GM13976 (cell line): ENCODE results near the gene CCL1.
"Not testable (repeated sequence)": the region's sequence is repeated elsewhere in the genome, so short reads cannot be mapped to it uniquely, and the experiment has no call there.

ENCODE experiments used
- DNase-seq: peaks from one replicate; pipeline ENCODE4 v3.0.0; 2012; ENCODE audit warnings: low spot score
- in situ Hi-C: fragments of 300-500 bp; cut with MboI; formaldehyde crosslinking; loops from one replicate; pipeline ENCODE4 v1.12.0; 2022; ENCODE audit warnings: low sequenced_read_pairs, mixed read lengths, inconsistent platforms; ENCODE audit not compliant: unreplicated experiment
- TF ChIP-seq, protein P1 (sequence below): IDR thresholded peaks from 2 replicates; pipeline ENCODE4 v1.5.1; 2012; ENCODE audit warnings: borderline replicate concordance, mild to moderate bottlenecking; ENCODE audit not compliant: insufficient read depth; ENCODE audit errors: extremely low read depth, missing control alignments, control extremely low read depth

Gene CCL1

GRCh38 chr17:34339138-34339770 lies 23.8 kb downstream of the CCL1 start:
- in situ Hi-C loops, result no loop called here
- no peak for DNase-seq
- TF ChIP-seq, protein P1, sequence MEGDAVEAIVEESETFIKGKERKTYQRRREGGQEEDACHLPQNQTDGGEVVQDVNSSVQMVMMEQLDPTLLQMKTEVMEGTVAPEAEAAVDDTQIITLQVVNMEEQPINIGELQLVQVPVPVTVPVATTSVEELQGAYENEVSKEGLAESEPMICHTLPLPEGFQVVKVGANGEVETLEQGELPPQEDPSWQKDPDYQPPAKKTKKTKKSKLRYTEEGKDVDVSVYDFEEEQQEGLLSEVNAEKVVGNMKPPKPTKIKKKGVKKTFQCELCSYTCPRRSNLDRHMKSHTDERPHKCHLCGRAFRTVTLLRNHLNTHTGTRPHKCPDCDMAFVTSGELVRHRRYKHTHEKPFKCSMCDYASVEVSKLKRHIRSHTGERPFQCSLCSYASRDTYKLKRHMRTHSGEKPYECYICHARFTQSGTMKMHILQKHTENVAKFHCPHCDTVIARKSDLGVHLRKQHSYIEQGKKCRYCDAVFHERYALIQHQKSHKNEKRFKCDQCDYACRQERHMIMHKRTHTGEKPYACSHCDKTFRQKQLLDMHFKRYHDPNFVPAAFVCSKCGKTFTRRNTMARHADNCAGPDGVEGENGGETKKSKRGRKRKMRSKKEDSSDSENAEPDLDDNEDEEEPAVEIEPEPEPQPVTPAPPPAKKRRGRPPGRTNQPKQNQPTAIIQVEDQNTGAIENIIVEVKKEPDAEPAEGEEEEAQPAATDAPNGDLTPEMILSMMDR, result no peak

GRCh38 chr17:34337701-34338100 lies 25.3 kb downstream of the CCL1 start:
- no peak for DNase-seq
- TF ChIP-seq, protein P1, result no peak
- in situ Hi-C loops, result no loop called here

DNA sequence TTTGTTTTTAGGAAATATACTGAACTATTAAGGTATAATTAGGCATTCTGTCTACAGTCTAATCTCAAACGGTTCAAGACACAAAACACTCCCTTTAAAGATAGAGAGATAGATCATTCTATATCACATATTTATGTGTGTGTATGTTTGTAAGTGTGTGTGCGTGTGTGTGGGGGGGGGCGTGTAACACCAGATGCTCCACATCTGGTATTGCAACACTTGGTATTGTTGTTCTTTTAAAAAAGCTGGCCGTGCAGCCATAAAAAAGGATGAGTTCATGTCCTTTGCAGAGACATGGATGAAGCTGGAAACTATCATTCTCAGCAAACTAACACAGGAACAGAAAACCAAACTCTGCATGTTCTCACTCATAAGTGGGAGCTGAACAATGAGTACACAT lies 35.5 kb downstream of the CCL1 start:
- in situ Hi-C loops, DNase-seq: not testable (repeated sequence)

- no peak for DNase-seq
- TF ChIP-seq, protein P1, result no peak
- in situ Hi-C loops, result no loop called here
These were observed 41.1 kb downstream of the CCL1 start for GRCh38 chr17:34321964-34322363.

GRCh38 chr17:34319039-34319483 lies 44.0 kb downstream of the CCL1 start, which contains the start of gene CCL8:
CCL8 (plus strand) TSS chr17:34319435; CDS start chr17:34319502, 67 bp downstream.
- no peak for DNase-seq
- in situ Hi-C loops, result no loop called here
- TF ChIP-seq, protein P1, result no peak

- in situ Hi-C loops, result no loop called here
- TF ChIP-seq, protein P1, result no peak
- DNase-seq, result no peak
These were observed 44.6 kb downstream of the CCL1 start for GRCh38 chr17:34318474-34318873.

GRCh38 chr17:34314279-34314678 lies 48.8 kb downstream of the CCL1 start:
- no peak for DNase-seq
- TF ChIP-seq, protein P1, result no peak
- in situ Hi-C loops, result no loop called here
